WTC11 (cell line): ENCODE data around the gene EIF4G3.
"Not testable (repeated sequence)": the region's sequence is repeated elsewhere in the genome, so short reads cannot be mapped to it uniquely, and the experiment has no call there.

Experiments
- SP1 ChIP-seq: sonication (generic); formaldehyde crosslinking; conservative IDR thresholded peaks from 2 replicates; pipeline ENCODE4 v1.8.1; 2022; ENCODE audit warnings: missing genetic modification reagents
- TF ChIP-seq, protein P1 (sequence below): fragments of 200-600 bp; IDR thresholded peaks from 2 replicates; pipeline ENCODE4 v1.8.0; 2022; ENCODE audit warnings: antibody characterized with exemption

DNA sequence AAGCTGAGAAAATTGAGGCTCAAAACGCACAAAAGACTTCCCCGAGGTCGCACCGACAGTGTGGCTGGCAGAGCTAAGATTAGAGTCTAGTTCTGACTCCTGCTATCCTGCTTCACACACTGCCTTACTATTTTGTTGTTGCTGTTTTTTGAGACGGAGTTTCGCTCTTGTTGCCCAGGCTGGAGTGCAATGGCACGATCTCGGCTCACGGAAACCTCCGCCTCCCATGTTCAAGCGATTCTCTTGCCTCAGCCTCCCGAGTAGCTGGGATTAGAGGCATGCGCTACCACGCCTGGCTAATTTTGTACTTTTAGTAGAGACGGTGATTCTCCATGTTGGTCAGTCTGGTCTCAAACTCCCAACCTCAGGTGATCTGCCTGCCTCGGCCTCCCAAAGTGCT lies 1.6 kb upstream of the EIF4G3 start:
- TF ChIP-seq, protein P1, sequence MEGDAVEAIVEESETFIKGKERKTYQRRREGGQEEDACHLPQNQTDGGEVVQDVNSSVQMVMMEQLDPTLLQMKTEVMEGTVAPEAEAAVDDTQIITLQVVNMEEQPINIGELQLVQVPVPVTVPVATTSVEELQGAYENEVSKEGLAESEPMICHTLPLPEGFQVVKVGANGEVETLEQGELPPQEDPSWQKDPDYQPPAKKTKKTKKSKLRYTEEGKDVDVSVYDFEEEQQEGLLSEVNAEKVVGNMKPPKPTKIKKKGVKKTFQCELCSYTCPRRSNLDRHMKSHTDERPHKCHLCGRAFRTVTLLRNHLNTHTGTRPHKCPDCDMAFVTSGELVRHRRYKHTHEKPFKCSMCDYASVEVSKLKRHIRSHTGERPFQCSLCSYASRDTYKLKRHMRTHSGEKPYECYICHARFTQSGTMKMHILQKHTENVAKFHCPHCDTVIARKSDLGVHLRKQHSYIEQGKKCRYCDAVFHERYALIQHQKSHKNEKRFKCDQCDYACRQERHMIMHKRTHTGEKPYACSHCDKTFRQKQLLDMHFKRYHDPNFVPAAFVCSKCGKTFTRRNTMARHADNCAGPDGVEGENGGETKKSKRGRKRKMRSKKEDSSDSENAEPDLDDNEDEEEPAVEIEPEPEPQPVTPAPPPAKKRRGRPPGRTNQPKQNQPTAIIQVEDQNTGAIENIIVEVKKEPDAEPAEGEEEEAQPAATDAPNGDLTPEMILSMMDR = not testable (repeated sequence)
- TF ChIP-seq SP1 (CRISPR knock-in tag) = not testable (repeated sequence)
